Activated gamma-delta T cell treated with anti-CD3 and anti-CD28 coated beads, Interleukin-2, amount 50 U/mL, for 16 hours (primary cell): ENCODE measurements around the gene DNAJC3.
"Not testable (repeated sequence)": the region's sequence is repeated elsewhere in the genome, so short reads cannot be mapped to it uniquely, and the experiment has no call there.

Experiments
- DNase-seq: peaks from one replicate; pipeline ENCODE4 v3.0.0-alpha.2; 2020; ENCODE audit warnings: low read depth

The DNAJC3 gene

GRCh38 chr13:95781016-95781415 is 104.1 kb downstream of the DNAJC3 start:
- DNase-seq = no peak

GRCh38 chr13:95781940-95782339 is 105.0 kb downstream of the DNAJC3 start:
- not testable (repeated sequence) for DNase-seq

- no peak for DNase-seq
Measured at GRCh38 chr13:95783747-95784146, 106.8 kb downstream of the DNAJC3 start.

GRCh38 chr13:95784161-95784899 is 107.4 kb downstream of the DNAJC3 start:
- DNase-seq = no peak

- DNase-seq = no peak
Measured at GRCh38 chr13:95784900-95785290, 108.0 kb downstream of the DNAJC3 start.

- no peak for DNase-seq
Measured at GRCh38 chr13:95787356-95788099, 110.6 kb downstream of the DNAJC3 start.

GRCh38 chr13:95788100-95788463 is 111.1 kb downstream of the DNAJC3 start:
- no peak for DNase-seq

GRCh38 chr13:95789315-95789714 is 112.4 kb downstream of the DNAJC3 start:
- DNase-seq = not testable (repeated sequence)

- no peak for DNase-seq
Measured at GRCh38 chr13:95791084-95791722, 114.3 kb downstream of the DNAJC3 start.

- DNase-seq = no peak
Measured at GRCh38 chr13:95793018-95793555, 116.1 kb downstream of the DNAJC3 start.

- DNase-seq = no peak
Measured at GRCh38 chr13:95793781-95794180, 116.8 kb downstream of the DNAJC3 start.

- DNase-seq = no peak
Measured at GRCh38 chr13:95797016-95797415, 120.1 kb downstream of the DNAJC3 start.

- no peak for DNase-seq
Measured at GRCh38 chr13:95800436-95800835, 123.5 kb downstream of the DNAJC3 start.

GRCh38 chr13:95801825-95802224 is 124.9 kb downstream of the DNAJC3 start:
- DNase-seq = no peak

- DNase-seq = no peak
Measured at GRCh38 chr13:95805921-95806320, 129.0 kb downstream of the DNAJC3 start.

GRCh38 chr13:95809429-95809828 is 132.5 kb downstream of the DNAJC3 start:
- no peak for DNase-seq

GRCh38 chr13:95813139-95813538 is 136.2 kb downstream of the DNAJC3 start:
- no peak for DNase-seq

- no peak for DNase-seq
Measured at GRCh38 chr13:95814495-95814894, 137.6 kb downstream of the DNAJC3 start.

GRCh38 chr13:95822303-95822702 is 145.4 kb downstream of the DNAJC3 start:
- DNase-seq = no peak

- no peak for DNase-seq
Measured at GRCh38 chr13:95833126-95833525, 156.2 kb downstream of the DNAJC3 start.

- DNase-seq = no peak
Measured at GRCh38 chr13:95833719-95834118, 156.8 kb downstream of the DNAJC3 start.

GRCh38 chr13:95834134-95834765 is 157.3 kb downstream of the DNAJC3 start:
- peak; percentile 29 for DNase-seq
